Ishikawa (cell line): Measurements from ENCODE around the gene SLC2A1.
A peak's percentile ranks its signal among the peaks of the same experiment; 100 is the strongest.

Experiments
- CEBPB ChIP-seq: IDR thresholded peaks from 2 replicates; pipeline ENCODE4 v1.6.1; 2012
- CREB1 ChIP-seq: IDR thresholded peaks from 2 replicates; pipeline ENCODE4 v1.6.1; 2012; ENCODE audit warnings: low read depth
- EGR1 ChIP-seq: IDR thresholded peaks from 2 replicates; pipeline ENCODE4 v1.6.1; 2012
- EP300 ChIP-seq: IDR thresholded peaks from 2 replicates; pipeline ENCODE4 v1.6.1; 2012; ENCODE audit warnings: borderline replicate concordance
- FOXM1 ChIP-seq: IDR thresholded peaks from 2 replicates; pipeline ENCODE4 v1.6.1; 2012; ENCODE audit warnings: low read depth, borderline replicate concordance
- NFIC ChIP-seq: IDR thresholded peaks from 2 replicates; pipeline ENCODE4 v1.6.1; 2012
- RAD21 ChIP-seq: IDR thresholded peaks from 2 replicates; pipeline ENCODE4 v1.6.1; 2012; ENCODE audit warnings: low read depth
- REST ChIP-seq: IDR thresholded peaks from 2 replicates; pipeline ENCODE4 v1.6.1; 2012; ENCODE audit warnings: low read depth, mild to moderate bottlenecking
- TAF1 ChIP-seq: IDR thresholded peaks from 2 replicates; pipeline ENCODE4 v1.6.1; 2012; ENCODE audit warnings: low read depth, mild to moderate bottlenecking
- TCF12 ChIP-seq: IDR thresholded peaks from 2 replicates; pipeline ENCODE4 v1.6.1; 2012; ENCODE audit warnings: low read depth
- TEAD4 ChIP-seq: IDR thresholded peaks from 2 replicates; pipeline ENCODE4 v1.6.1; 2012
- USF1 ChIP-seq: IDR thresholded peaks from 2 replicates; pipeline ENCODE4 v1.6.1; 2012
- YY1 ChIP-seq: IDR thresholded peaks from 2 replicates; pipeline ENCODE4 v1.6.1; 2012; ENCODE audit warnings: low read depth
- ZBTB7A ChIP-seq: IDR thresholded peaks from 2 replicates; pipeline ENCODE4 v1.6.1; 2012; ENCODE audit warnings: low read depth
- TF ChIP-seq, protein P1 (sequence below): IDR thresholded peaks from 2 replicates; pipeline ENCODE4 v1.6.1; 2012

The SLC2A1 gene

DNA sequence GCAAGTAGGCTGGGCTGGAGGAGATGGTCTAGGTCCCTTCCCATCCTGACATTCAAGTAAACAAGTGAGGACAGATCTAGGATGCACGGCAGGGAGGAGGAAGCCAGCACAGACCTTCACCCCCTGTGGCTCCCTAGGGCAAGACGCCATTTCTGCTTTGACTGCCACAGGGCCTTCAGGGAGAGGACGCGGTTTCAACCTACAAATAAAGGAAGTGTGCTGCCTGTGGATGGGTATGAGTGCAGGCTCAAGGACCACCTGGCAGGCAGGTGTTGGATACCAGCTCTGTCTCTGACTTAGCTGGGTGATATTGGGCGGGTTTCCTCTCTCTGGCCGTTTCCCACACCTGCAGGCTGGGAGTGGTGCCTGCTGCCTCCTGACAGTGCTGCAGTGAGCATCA lies 16.2 kb downstream of the SLC2A1 start:
- TF ChIP-seq YY1 (0 out of 2 replicates have a peak, but pooled peaks have one; percentile 21), TAF1 (no peak)

DNA sequence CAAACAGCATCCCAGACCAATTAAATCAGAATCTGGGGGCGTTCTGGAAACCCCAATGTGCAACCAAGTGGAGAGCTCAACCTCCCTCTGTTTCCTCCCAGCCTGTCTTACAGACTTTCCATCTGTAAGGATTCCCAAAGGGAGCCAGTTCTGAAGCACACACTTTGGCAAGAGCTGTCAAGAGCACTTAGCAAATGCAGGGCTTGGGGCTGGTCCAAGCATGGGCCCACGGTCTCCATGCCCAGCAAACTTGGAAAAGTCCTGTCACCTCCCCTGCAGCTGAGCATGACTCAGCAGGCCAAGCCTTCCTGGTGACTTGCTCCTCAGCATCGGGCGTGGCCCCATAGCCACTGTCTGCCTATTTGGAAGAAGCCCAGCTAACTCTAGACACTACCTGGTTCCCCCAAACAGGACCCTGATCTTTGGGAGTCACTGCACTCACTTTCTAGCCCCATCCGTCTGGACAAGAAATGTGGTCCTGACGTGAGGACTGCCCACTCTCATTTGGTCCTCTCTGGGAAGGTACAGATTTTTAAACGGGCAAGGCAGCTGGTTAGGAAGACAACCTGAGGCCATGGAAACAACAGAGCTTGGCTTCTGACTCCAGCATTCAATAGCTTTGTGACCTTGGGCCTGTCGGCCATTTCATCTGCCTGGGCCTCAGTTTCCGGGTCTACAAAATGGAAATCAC lies 16.9 kb downstream of the SLC2A1 start:
- TF ChIP-seq TCF12 (peak; percentile 96), TEAD4 (peak; percentile 82), TAF1 (no peak), EGR1 (peak; percentile 41; the same call in 1 of the 2 replicates), YY1 (no peak), USF1 (no peak), EP300 (peak; percentile 97), CEBPB (peak; percentile 37; the same call in 1 of the 2 replicates), CREB1 (no peak), ZBTB7A (no peak), FOXM1 (peak; percentile 79), NFIC (peak; percentile 93), REST (no peak), RAD21 (peak; percentile 23; the same call in 1 of the 2 replicates)
- TF ChIP-seq, protein P1, sequence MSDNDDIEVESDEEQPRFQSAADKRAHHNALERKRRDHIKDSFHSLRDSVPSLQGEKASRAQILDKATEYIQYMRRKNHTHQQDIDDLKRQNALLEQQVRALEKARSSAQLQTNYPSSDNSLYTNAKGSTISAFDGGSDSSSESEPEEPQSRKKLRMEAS = peak; percentile 76

DNA sequence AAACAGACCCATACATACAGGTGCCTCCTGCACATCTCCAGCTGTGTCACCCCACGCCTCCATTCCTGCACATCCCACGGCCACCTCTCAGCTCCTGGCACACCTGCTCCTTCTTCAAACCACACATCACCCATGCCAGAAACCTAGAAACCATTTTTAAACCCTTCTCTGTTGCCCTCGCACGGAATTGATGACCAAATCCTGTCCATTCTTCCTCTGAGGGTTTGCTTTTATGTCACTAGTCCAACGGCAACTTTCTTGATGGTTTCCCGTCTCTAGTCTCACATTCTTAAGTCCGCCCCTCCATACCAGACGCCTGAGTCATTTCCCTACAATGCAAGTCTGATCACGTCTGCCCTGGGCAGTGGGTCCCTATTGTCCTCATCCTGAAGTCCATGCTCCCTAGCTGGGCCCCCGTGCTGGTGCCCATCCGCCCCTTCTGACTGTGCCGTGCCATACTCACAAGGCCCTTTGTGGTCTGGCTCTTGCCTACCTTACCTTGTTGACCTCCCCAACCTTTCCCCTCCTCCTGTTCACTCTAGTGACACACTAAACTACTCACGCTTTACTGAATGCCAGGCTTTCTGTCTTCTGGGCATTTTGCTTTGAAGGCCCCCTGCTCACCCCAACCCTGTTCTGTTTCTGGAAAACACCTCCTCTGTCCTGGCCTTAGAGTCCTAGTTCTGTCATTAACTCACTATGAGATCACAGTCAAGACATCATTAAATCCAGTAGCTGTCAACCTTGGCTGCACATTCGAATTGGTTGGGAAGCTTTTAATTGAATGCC lies 17.6 kb downstream of the SLC2A1 start:
- TF ChIP-seq FOXM1 (peak; percentile 96), NFIC (peak; percentile 90), RAD21 (peak; percentile 24; the same call in 1 of the 2 replicates), CREB1 (no peak), TAF1 (no peak), ZBTB7A (peak; percentile 76), CEBPB (no peak), TCF12 (peak; percentile 98), TEAD4 (peak; percentile 98), YY1 (peak; percentile 54; the same call in 1 of the 2 replicates), USF1 (no peak), REST (no peak), EP300 (peak; percentile 98), EGR1 (0 out of 2 replicates have a peak, but pooled peaks have one; percentile 40)
- TF ChIP-seq, protein P1 = peak; percentile 80; the same call in 1 of the 2 replicates

- no peak for TF ChIP-seq YY1
- no peak for TF ChIP-seq NFIC
- no peak for TF ChIP-seq EGR1
- no peak for TF ChIP-seq FOXM1
- TF ChIP-seq ZBTB7A = no peak
Observed at GRCh38 chr1:42938645-42939615, 19.7 kb downstream of the SLC2A1 start.
